Measurements from ENCODE around the gene PRDM15.

The PRDM15 gene

DNA sequence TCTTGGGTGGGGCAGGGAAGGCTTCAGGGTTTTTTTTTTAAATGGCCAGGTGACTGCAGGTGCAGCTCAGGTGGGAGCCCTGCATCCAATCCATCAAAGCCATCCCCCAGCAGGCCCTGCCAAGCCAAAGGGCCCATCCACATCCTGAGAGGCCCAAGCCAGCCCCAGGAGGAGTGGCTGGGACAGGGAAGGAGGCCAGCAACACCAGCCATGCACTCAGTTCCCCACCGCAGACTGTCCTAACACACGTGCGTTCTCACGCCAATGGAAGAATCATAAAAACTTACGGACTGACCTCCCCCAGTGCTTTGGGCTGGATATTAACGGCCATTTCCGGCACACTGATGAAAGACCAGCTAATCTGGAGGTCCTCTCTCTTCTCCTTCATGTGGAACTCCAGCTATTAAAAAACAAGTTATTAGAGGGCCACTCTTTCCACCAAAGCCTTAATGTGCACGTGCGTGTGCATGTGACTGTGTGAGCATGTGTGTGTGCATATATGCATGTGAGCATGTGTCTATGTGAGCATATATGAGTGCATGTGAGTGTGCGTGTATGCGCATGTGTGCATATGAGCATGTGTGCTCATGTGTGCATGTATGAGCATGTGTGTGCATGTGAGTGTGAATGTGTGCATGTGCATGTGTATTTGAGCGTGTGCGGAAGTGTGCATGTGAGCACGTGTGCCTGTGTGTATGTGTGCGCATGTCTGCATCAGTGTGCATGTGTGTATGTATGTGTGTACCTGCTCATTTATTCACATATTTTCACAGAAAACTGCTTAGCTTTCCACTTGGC lies 39.6 kb upstream of the PRDM15 start:
- Histone ChIP-seq H3K4me1 (ENCODE audit: low read length) (no peaks in the 10 kb centered on the region), H4K20me1 (ENCODE audit: insufficient read depth, low read length) (no peaks in the 10 kb centered on the region), H3F3A (ENCODE audit: insufficient read depth, low read length) (no peaks in the 10 kb centered on the region), H2AFZ (ENCODE audit: low read length) (no peak overlapping the region), H3K27ac (ENCODE audit: low read length) (no peak overlapping the region), H3K4me2 (ENCODE audit: low read depth, low read length) (no peak overlapping the region), H3K79me2 (ENCODE audit: low read length) (peaks cover 2% of the 10 kb centered on the region; the same call in 1 of the 2 replicates), H3K9me2 (replicated peaks; ENCODE audit: insufficient read depth, low read length) (no peaks in the 10 kb centered on the region), H3K9me3 (replicated peaks; ENCODE audit: insufficient read depth, low read length) (no peaks in the 10 kb centered on the region), H3K4me3 (ENCODE audit: low read length) (no peak overlapping the region), H3K9ac (ENCODE audit: low read length) (no peak overlapping the region), H3K36me3 (replicated peaks; ENCODE audit: insufficient read depth, low read length) (no peaks in the 10 kb centered on the region), H3K27me3 (replicated peaks; ENCODE audit: insufficient read depth, low read length) (no peaks in the 10 kb centered on the region)
- no peak for DNase-seq
- TF ChIP-seq, protein P1, sequence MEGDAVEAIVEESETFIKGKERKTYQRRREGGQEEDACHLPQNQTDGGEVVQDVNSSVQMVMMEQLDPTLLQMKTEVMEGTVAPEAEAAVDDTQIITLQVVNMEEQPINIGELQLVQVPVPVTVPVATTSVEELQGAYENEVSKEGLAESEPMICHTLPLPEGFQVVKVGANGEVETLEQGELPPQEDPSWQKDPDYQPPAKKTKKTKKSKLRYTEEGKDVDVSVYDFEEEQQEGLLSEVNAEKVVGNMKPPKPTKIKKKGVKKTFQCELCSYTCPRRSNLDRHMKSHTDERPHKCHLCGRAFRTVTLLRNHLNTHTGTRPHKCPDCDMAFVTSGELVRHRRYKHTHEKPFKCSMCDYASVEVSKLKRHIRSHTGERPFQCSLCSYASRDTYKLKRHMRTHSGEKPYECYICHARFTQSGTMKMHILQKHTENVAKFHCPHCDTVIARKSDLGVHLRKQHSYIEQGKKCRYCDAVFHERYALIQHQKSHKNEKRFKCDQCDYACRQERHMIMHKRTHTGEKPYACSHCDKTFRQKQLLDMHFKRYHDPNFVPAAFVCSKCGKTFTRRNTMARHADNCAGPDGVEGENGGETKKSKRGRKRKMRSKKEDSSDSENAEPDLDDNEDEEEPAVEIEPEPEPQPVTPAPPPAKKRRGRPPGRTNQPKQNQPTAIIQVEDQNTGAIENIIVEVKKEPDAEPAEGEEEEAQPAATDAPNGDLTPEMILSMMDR (IDR thresholded peaks at IDR 0.05; ENCODE audit: low read length), result no peak
- no peak for TF ChIP-seq EZH2 (optimal IDR thresholded peaks at IDR 0.05; ENCODE audit: low read depth, low read length)
- TF ChIP-seq EZH2phosphoT487 (IDR thresholded peaks at IDR 0.05; ENCODE audit: low read length), result no peak

GRCh38 chr21:41917531-41917930 lies 38.4 kb upstream of the PRDM15 start:
- H3K27ac ChIP-seq (ENCODE audit: low read length), result no peak overlapping the region
- H3K79me2 ChIP-seq (ENCODE audit: low read length), result no peaks in the 10 kb centered on the region
- no peaks in the 10 kb centered on the region for H4K20me1 ChIP-seq (ENCODE audit: insufficient read depth, low read length)
- H3K27me3 ChIP-seq (replicated peaks; ENCODE audit: insufficient read depth, low read length), result no peaks in the 10 kb centered on the region
- H3K9me2 ChIP-seq (replicated peaks; ENCODE audit: insufficient read depth, low read length), result no peaks in the 10 kb centered on the region
- H3K9me3 ChIP-seq (replicated peaks; ENCODE audit: insufficient read depth, low read length), result no peaks in the 10 kb centered on the region
- no peak overlapping the region for H3K9ac ChIP-seq (ENCODE audit: low read length)
- DNase-seq, result no peak
- H2AFZ ChIP-seq (ENCODE audit: low read length), result no peak overlapping the region
- TF ChIP-seq, protein P1 (IDR thresholded peaks at IDR 0.05; ENCODE audit: low read length), result no peak
- TF ChIP-seq EZH2phosphoT487 (IDR thresholded peaks at IDR 0.05; ENCODE audit: low read length), result no peak
- no peak for TF ChIP-seq EZH2 (optimal IDR thresholded peaks at IDR 0.05; ENCODE audit: low read depth, low read length)
- no peak overlapping the region for H3K4me3 ChIP-seq (ENCODE audit: low read length)
- H3K4me2 ChIP-seq (ENCODE audit: low read depth, low read length), result no peak overlapping the region
- H3F3A ChIP-seq (ENCODE audit: insufficient read depth, low read length), result no peaks in the 10 kb centered on the region
- no peaks in the 10 kb centered on the region for H3K4me1 ChIP-seq (ENCODE audit: low read length)
- no peaks in the 10 kb centered on the region for H3K36me3 ChIP-seq (replicated peaks; ENCODE audit: insufficient read depth, low read length)

DNA sequence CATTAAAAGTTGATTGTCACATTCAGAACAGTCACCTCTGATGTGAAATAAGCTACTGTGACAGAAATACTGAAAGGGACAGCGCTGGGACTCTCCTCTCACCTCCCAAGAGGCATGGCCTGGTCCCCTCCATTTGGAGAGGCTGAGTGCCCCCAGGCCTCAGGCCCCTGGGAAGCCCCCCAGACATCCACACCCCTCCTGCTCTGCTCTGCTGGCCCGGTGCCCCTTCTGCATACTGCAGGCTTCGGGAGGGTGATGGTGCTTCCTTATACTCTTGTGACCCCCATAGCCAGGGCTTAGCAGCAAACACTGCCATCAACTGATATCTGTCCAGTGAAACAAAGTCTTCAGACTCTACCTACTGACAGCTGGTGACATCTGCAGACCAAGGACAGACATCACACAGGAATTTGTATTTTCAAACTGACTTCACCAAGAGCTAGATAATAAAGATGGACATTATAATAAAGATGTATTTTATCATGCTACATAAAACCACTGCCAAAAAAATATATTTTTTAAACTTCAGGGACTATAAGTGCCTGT lies 37.8 kb upstream of the PRDM15 start:
- H4K20me1 ChIP-seq (ENCODE audit: insufficient read depth, low read length), result no peaks in the 10 kb centered on the region
- H3K27me3 ChIP-seq (replicated peaks; ENCODE audit: insufficient read depth, low read length), result no peaks in the 10 kb centered on the region
- no peaks in the 10 kb centered on the region for H3K9me3 ChIP-seq (replicated peaks; ENCODE audit: insufficient read depth, low read length)
- no peak overlapping the region for H3K4me3 ChIP-seq (ENCODE audit: low read length)
- DNase-seq, result no peak
- H3K27ac ChIP-seq (ENCODE audit: low read length), result no peak overlapping the region
- H3K36me3 ChIP-seq (replicated peaks; ENCODE audit: insufficient read depth, low read length), result no peaks in the 10 kb centered on the region
- H2AFZ ChIP-seq (ENCODE audit: low read length), result no peak overlapping the region
- TF ChIP-seq, protein P1 (IDR thresholded peaks at IDR 0.05; ENCODE audit: low read length), result no peak; the same call in 1 of the 2 replicates
- TF ChIP-seq EZH2phosphoT487 (IDR thresholded peaks at IDR 0.05; ENCODE audit: low read length) (no peak), EZH2 (optimal IDR thresholded peaks at IDR 0.05; ENCODE audit: low read depth, low read length) (no peak)
- H3K4me1 ChIP-seq (ENCODE audit: low read length), result no peaks in the 10 kb centered on the region
- H3K4me2 ChIP-seq (ENCODE audit: low read depth, low read length), result no peak overlapping the region
- no peak overlapping the region for H3K9ac ChIP-seq (ENCODE audit: low read length)
- H3K9me2 ChIP-seq (replicated peaks; ENCODE audit: insufficient read depth, low read length), result no peaks in the 10 kb centered on the region
- no peaks in the 10 kb centered on the region for H3K79me2 ChIP-seq (ENCODE audit: low read length)
- H3F3A ChIP-seq (ENCODE audit: insufficient read depth, low read length), result no peaks in the 10 kb centered on the region
